Mesothelial cell of epicardium (in vitro differentiated cells): ENCODE measurements around the gene NPIPA1. TPM values are rescaled to one million over a fixed set of nuclear protein-coding genes. Genes with fewer than 3 reads are reported as not detected.
"Not testable (repeated sequence)": the region's sequence is repeated elsewhere in the genome, so short reads cannot be mapped to it uniquely, and the experiment has no call there.

Source experiments
- DNase-seq, 2 experiments: peaks; one replicate each; pipeline ENCODE4 v3.0.0; 2021; ENCODE audit warnings: low spot score in 2 of 2; ENCODE audit not compliant: unreplicated experiment in 2 of 2
- H3K27ac Mint-ChIP-seq: 2 replicates; pipeline ENCODE4 v1.8.0; 2021; ENCODE audit warnings: mixed read lengths
- H3K27me3 Mint-ChIP-seq: 2 replicates; pipeline ENCODE4 v1.8.0; 2021; ENCODE audit warnings: low read depth, mixed read lengths
- H3K36me3 Mint-ChIP-seq: 2 replicates; pipeline ENCODE4 v1.8.0; 2021; ENCODE audit warnings: mixed read lengths
- H3K4me1 Mint-ChIP-seq: 2 replicates; pipeline ENCODE4 v1.8.0; 2021; ENCODE audit warnings: mixed read lengths
- H3K4me3 Mint-ChIP-seq: 2 replicates; pipeline ENCODE4 v1.8.0; 2021; ENCODE audit warnings: mild to moderate bottlenecking, moderate library complexity, mixed read lengths
- H3K9me3 Mint-ChIP-seq: 2 replicates; pipeline ENCODE4 v1.8.0; 2021; ENCODE audit warnings: mixed read lengths
- microRNA-seq: library from miRNA; unstranded; fragments of <30 nt; microRNA quantifications from one replicate; pipeline ENCODE4 v1.2.0, GENCODE V29; 2021; ENCODE audit warnings: inconsistent platforms, mixed read lengths
- total RNA-seq: library from RNA; stranded (reverse); gene quantifications from 3 replicates; pipeline ENCODE4 v1.2.1, GENCODE V29; 2021

Gene NPIPA1
- total RNA-seq, 1 donor from 2014 or later: 261 TPM

DNA sequence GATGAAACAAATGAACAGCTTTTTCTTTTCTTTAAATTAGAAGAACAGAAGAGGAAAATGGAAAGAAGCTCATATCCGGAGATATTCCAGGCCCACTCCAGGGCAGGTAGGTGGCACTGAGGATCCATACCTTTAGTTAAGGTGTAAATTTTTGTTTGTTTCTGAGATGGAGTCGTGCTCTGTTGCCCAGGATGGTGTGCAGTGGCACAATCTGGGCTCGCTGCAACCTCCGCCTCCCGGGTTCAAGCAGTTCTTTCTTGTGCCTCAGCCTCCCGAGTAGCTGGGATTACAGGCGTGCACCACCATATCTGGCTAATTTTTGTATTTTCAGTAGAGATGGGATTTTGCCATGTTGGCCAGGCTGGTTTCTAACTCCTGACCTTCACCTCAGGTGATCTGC is 61.1 kb downstream of the NPIPA1 start:
- not testable (repeated sequence) for H3K27me3 Mint-ChIP-seq, H3K4me1 Mint-ChIP-seq, H3K4me3 Mint-ChIP-seq, DNase-seq, H3K27ac Mint-ChIP-seq
- H3K9me3 Mint-ChIP-seq: peaks cover 15% of the 10 kb centered on the region
- H3K36me3 Mint-ChIP-seq: peaks cover 41% of the 10 kb centered on the region

- not testable (repeated sequence) for H3K4me1 Mint-ChIP-seq, H3K27me3 Mint-ChIP-seq, H3K4me3 Mint-ChIP-seq, H3K9me3 Mint-ChIP-seq, DNase-seq
- Mint-ChIP-seq H3K27ac (peak overlapping the region; percentile 34), H3K36me3 (peaks cover 39% of the 10 kb centered on the region)
These were observed 62.6 kb downstream of the NPIPA1 start for GRCh38 chr16:14999845-15000244.

Small RNA genes within 50 kb of the gene (microRNA-seq; reads per million reads assigned to microRNA genes)
- gene MIR3180-1 (not detected), gene MIR3670-1 (not detected), gene MIR6511A1 (not detected), gene MIR6770-1 (not detected)

Other genes with a start within 250 kb of the NPIPA1 start
- not detected in 3 replicates for gene PLA2G10, start 243.1 kb upstream of the NPIPA1 start, total RNA-seq
- 4.4 to 5.7 TPM (median 4.5 TPM) in 3 replicates for gene NPIPA3, start 234.0 kb upstream of the NPIPA1 start, total RNA-seq
- 11.2 to 17.9 TPM (median 11.5 TPM) in 3 replicates for gene NPIPA2, start 194.9 kb upstream of the NPIPA1 start, total RNA-seq
- 70.0 to 74.3 TPM (median 71.9 TPM) in 3 replicates for gene NOMO1, start 103.7 kb upstream of the NPIPA1 start, total RNA-seq
- 108 to 115 TPM (median 111 TPM) in 3 replicates for gene PDXDC1, start 37.6 kb downstream of the NPIPA1 start, total RNA-seq
- 22.1 to 23.3 TPM (median 22.8 TPM) in 3 replicates for gene NTAN1, start 118.6 kb downstream of the NPIPA1 start, total RNA-seq
- 31.9 to 34.1 TPM (median 32.9 TPM) in 3 replicates for gene RRN3, start 156.8 kb downstream of the NPIPA1 start, total RNA-seq